Measurements from ENCODE around the gene DEPDC1B.

- TF ChIP-seq EZH2 (IDR thresholded peaks at IDR 0.05; ENCODE audit: insufficient read depth, poor library complexity, severe bottlenecking) (no peak), EZH2phosphoT487 (IDR thresholded peaks at IDR 0.05; ENCODE audit: insufficient read depth, low read depth) (no peak)
These were observed 20.1 kb downstream of the DEPDC1B start for GRCh38 chr5:60679816-60680215.
